ENCODE data around the gene NAA38.

Gene NAA38

DNA sequence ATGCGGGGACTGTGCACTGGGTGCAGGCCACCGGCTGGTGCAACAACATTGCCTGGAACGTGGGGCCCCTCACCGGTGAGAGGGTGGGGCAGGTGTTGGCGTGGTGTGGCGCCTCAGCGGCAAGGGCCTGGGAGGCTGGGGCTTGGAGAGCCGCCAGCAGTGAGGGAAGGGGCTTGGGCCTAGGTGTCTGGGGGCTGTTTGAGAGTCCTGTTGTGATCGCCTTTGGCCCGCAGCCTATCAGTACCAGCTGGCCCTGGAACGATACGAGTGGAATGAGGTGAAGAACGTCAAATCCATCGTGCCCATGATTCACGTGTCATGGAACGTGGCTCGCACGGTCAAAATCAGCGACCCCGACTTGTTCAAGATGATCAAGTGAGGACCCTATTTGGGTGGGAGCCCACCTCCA, 5.1 kb downstream of the NAA38 start:
- FAIRE-seq: no peak

DNA sequence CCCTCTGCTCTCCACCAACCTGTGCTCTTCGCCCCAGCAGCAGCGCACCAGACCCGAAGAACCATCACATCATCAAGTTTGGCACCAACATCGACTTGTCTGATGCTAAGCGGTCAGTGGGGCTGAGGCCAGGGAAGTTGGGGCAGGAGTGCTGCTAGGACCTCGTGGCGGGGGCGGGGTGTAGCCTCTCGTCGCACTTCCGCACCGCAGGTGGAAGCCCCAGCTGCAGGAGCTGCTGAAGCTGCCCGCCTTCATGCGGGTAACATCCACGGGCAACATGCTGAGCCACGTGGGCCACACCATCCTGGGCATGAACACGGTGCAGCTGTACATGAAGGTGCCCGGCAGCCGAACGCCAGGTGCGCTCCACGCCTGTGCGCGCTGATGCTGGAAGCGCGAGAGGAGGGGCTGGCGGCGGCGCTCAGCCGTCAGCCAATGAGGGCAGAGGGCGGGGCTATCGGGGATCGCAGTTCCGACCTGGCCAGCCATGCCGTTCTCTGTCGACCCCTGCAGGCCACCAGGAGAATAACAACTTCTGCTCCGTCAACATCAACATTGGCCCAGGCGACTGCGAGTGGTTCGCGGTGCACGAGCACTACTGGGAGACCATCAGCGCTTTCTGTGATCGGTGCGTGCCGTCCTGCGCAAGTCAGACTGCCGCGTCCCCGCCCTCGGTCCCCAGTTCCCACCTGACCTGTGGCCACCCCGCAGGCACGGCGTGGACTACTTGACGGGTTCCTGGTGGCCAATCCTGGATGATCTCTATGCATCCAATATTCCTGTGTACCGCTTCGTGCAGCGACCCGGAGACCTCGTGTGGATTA, 5.7 kb downstream of the NAA38 start:
- FAIRE-seq: peak; percentile 87

DNA sequence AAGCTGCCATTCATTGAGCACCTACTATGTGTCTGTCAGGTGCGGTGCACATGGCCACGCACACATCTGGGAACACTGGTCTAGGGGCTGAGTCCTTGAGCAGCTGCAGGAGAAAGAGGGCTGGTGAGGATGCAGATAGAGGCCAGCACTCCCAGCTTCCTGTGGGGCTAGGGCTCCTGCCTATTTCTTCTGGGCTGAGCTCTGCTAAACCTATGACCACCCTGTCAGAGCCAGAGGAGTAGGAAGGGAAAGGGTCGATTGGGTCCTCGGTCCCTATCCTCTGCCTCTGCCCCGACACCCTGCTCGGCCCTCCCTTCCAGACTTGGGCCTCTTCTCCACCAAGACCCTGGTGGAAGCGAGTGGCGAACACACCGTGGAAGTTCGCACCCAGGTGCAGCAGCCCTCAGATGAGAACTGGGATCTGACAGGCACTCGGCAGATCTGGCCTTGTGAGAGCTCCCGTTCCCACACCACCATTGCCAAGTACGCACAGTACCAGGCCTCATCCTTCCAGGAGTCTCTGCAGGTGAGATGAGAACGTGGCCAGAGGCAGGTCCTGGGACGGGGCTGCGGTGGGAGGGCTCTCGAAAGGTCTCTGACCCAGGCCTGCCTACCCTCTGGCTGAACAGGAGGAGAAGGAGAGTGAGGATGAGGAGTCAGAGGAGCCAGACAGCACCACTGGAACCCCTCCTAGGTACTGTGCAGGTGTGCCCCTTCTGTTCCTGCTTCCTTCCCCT, 6.5 kb downstream of the NAA38 start:
- FAIRE-seq: no peak

DNA sequence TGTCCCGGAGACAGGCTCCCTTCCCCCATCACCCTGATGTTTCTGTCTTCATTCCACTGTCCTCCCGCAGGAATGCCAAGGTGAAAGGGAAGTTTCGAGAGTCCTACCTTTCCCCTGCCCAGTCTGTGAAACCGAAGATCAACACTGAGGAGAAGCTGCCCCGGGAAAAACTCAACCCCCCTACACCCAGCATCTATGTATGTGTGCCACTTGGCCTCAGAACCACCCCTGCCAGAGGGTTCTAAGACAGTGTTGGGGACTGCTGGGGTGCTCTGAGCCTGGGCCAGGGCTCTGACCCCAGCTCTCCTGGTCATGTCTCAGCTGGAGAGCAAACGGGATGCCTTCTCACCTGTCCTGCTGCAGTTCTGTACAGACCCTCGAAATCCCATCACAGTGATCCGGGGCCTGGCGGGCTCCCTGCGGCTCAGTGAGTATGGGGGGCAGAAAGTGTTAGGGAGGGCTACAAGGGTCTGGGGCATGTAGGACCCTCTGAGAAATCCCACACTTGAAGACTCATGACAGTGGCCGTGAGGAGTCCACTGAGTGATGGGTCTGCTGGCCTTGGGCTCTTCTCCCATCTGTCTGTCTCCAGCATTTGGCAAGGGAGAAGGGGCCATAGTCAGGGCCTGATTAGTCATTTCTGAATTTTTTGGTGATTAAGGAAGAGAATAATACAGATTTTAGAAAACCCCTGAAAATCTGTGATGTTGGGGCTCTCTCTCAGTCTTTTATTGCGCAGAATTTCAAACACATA, 7.4 kb downstream of the NAA38 start:
- FAIRE-seq: no peak

DNA sequence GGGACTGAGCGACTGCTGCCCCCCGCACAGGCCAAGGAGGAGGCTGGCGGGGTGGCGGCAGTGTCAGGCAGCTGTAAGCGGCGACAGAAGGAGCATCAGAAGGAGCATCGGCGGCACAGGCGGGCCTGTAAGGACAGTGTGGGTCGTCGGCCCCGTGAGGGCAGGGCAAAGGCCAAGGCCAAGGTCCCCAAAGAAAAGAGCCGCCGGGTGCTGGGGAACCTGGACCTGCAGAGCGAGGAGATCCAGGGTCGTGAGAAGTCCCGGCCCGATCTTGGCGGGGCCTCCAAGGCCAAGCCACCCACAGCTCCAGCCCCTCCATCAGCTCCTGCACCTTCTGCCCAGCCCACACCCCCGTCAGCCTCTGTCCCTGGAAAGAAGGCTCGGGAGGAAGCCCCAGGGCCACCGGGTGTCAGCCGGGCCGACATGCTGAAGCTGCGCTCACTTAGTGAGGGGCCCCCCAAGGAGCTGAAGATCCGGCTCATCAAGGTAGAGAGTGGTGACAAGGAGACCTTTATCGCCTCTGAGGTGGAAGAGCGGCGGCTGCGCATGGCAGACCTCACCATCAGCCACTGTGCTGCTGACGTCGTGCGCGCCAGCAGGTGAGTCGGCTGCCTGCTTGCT, 8.1 kb downstream of the NAA38 start:
- no peak for FAIRE-seq

DNA sequence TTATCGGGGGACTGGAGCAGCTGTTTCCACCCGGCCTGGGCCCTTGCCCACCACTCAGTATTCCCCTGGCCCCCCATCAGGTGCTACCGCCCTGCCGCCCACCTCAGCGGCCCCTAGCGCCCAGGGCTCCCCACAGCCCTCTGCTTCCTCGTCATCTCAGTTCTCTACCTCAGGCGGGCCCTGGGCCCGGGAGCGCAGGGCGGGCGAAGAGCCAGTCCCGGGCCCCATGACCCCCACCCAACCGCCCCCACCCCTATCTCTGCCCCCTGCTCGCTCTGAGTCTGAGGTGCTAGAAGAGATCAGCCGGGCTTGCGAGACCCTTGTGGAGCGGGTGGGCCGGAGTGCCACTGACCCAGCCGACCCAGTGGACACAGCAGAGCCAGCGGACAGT, 8.6 kb downstream of the NAA38 start:
- FAIRE-seq: no peak

DNA sequence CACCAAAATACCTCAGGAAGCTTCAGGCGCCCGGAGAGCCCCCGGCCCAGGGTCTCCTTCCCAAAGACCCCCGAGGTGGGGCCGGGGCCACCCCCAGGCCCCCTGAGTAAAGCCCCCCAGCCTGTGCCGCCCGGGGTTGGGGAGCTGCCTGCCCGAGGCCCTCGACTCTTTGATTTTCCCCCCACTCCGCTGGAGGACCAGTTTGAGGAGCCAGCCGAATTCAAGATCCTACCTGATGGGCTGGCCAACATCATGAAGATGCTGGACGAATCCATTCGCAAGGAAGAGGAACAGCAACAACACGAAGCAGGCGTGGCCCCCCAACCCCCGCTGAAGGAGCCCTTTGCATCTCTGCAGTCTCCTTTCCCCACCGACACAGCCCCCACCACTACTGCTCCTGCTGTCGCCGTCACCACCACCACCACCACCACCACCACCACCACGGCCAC, 9.2 kb downstream of the NAA38 start:
- no peak for FAIRE-seq

DNA sequence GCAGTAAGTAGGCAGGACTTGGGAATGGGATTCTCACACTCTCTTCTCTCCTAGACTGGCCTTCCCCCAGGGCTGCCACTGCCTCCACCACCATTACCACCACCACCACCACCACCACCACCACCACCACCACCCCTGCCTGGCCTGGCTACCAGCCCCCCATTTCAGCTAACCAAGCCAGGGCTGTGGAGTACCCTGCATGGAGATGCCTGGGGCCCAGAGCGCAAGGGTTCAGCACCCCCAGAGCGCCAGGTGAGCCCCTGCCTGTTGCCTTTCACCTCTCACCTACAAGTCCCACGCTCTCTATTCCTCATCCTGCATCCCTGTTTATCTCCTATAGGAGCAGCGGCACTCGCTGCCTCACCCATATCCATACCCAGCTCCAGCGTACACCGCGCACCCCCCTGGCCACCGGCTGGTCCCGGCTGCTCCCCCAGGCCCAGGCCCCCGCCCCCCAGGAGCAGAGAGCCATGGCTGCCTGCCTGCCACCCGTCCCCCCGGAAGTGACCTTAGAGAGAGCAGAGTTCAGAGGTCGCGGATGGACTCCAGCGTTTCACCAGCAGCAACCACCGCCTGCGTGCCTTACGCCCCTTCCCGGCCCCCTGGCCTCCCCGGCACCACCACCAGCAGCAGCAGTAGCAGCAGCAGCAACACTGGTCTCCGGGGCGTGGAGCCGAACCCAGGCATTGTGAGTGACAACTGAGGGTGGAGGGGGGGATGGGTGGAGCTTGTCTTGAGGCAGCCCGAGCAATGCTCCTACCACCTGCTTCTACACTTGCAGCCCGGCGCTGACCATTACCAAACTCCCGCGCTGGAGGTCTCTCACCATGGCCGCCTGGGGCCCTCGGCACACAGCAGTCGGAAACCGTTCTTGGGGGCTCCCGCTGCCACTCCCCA, 10.3 kb downstream of the NAA38 start:
- no peak for FAIRE-seq

DNA sequence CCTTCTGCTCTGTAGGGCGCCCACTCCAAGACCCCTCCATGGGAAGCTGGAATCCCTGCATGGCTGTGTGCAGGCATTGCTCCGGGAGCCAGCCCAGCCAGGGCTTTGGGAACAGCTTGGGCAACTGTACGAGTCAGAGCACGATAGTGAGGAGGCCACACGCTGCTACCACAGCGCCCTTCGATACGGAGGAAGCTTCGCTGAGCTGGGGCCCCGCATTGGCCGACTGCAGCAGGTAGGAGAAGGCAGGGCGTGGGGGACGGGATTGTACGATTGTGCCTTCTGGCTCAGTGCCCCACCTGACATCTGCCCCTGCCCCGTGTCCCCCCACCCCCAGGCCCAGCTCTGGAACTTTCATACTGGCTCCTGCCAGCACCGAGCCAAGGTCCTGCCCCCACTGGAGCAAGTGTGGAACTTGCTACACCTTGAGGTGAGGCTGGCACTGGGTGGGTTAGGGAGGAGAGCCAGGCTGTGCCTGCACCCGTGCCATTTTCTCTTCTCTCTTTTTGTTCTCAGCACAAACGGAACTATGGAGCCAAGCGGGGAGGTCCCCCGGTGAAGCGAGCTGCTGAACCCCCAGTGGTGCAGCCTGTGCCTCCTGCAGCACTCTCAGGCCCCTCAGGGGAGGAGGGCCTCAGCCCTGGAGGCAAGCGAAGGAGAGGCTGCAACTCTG, 11.2 kb downstream of the NAA38 start:
- FAIRE-seq: no peak

DNA sequence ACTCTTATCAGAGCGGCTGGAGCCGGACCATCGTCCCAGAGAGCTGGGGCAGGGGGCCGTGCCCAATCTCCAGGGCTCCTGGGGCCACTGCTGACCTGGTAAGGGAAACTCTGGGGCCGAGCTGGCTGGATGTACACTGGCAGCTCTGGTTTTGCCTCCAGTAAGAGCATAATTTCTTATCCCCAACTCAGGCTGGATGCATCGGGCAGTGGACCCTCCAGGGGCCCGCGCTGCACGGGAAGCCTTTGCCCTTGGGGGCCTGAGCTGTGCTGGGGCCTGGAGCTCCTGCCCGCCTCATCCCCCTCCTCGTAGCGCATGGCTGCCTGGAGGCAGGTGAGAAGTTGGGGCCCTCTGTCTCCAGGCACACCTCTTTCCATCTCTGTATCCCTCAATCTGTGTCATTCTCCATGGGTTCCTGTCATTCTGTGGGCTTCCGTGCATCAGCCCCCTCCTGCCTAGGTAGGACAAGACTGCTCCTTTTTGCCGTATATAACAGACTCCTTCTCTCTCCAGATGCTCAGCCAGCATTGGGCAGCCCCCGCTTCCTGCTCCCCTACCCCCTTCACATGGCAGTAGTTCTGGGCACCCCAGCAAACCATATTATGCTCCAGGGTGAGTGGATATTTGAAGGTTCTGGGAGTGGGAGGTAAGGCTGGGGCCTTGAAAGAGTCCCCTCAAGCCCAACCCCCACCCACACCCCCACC, 11.8 kb downstream of the NAA38 start:
- FAIRE-seq: no peak

DNA sequence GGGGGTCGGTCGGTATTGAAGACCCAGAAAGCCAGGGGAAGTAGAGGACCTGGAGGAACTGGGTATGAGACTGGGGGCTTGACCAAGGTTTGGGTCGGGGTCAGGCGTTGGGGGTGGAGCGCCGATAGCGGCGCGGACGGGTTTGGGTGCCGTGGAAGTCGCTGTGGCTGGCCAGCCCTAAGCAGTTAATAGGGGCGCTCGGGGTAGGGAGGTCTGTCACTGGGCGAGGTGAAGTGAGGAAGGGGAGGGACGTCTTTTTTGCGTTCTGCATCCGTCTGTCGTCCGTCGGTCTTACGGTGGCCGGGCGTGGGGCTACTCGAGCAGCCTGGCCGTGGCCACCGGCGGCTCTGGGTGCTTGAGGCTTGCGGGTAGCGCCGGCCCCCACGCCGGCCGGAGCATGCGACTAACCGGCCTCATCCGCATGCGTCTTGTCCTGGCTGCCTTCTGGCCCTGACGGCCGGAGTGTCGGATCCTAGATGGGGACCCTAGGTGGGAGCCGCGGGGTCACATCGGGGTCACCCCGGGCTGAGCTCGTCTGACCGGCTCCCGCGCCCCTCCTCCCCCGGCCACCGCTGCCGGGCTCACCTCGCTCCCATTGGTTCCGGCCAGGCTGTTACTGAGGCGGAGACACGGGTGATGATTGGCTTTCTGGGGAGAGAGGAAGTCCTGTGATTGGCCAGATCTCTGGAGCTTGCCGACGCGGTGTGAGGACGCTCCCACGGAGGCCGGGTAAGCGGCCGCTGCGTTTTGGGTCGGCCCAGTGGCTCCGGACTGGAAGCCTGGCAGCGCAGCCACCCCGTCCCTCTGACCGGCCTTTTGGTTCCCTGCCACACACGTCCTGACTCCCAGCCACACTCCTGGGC, 12.8 kb downstream of the NAA38 start:
- FAIRE-seq: peak; percentile 88

DNA sequence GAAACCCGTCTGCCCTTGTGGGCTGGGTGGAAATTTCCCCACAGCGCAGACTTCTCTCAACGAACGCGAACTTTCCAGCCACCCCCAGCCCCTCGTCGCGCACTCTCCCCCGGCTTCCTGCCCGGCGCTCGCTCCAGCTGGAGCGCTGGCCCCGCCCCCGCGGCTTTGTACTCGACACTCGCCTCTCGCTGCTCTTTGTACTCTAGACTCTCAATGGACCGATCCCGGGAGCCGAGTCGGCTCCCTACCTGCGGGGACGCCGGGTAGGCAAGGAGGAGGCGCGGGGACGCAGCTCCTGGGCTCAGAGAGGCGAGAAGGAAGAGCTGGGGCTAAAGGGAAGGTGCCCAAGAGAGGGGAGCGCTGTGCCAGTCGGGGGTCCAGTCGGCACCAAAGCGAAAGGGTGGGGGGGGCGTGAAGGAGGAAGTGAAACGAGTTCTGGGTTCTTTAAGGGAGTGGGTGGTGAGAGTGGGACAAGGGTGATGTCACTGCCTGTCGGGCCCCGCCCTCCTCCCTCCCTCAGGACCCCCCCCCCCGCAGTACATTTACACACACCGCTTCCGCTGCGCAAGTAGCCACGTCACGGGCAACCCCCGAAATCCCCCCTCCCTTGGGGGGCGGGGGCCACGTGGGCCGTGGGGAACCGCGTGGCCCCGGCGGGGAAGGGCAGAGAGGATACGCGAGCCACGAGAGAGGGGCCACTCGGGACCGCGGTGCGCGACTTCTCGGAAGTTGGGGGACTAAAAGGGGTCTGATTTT, 13.6 kb downstream of the NAA38 start:
- no peak for FAIRE-seq

DNA sequence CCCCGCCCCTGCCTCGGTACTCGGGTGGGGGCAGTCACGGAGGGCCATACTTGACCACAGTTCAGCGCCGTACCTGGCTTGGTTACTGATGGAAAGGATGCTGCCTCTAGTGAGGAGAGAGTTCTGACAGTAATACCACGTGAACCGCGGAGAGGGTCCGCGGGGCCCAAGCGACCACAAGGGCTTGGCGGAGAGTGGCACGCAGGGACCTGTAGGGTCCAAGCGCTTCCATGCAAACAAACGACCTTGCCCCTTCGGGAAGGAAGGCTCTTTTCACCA, 14.2 kb downstream of the NAA38 start:
- FAIRE-seq: no peak

DNA sequence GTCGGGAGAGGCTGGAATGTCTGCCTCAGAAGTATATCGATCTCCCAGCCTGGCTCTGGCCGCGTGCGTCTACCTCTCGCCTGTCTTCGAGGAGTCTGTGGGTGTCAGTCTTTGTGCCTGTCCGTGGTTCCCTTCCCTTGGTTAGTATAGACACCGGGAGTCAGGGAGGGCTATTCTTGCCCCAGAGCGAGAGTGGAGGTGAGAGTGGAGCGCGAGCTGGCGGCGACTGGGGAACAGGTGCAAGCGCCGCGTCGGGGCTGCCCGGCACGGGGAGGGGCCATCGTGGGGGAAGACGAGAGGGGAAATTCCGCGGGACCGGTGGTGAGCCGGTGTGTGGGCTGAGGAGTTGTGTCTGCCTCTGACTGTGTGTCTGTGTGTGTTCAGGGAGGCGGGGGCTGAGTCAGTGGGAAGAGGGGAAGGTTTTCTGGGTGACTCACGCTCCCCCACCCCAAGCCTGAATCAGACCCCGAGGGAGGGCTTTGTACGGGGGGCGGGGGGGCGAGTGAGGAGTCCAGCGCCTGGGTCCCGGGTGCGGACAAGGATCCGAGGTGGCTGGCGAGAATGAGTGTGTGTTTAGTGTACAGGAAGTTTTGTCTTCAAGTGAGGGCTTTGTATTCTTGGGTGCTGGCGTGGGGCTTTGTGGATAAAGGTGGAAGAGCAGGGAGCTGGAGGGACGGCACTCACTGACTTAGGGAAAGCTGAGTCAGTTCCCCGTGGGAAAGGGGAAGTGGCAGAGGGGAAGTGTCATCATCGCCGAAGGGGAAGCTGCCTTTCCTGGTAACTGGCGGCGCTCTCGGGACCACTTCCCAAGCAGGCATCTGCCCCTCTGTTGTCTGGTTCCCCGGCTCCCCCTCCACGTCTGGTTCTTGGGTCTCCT, 14.7 kb downstream of the NAA38 start:
- no peak for FAIRE-seq

DNA sequence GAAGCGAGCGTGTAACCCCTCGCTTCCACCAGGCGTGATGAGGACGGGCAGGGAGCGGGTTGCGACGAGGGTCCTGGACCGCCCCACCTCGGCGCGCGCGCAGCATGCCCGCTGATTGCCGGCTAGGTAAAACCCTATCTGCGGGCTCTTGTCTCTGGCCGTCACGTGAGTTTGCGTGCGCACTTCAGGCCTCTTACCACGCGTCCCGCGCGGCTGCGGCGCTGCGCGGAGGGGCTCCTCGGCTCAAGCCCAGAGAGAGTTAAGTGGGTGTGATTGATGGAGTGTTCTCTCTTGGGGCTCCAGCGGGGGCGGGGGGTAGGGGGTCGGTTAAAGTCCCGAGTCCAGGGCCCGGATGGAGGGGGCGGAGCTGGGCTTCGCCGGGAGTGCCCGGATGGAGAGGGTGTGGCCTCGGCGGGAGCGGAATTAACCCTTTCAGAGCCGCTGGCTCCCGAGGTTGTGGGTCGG, 15.4 kb downstream of the NAA38 start:
- no peak for FAIRE-seq

DNA sequence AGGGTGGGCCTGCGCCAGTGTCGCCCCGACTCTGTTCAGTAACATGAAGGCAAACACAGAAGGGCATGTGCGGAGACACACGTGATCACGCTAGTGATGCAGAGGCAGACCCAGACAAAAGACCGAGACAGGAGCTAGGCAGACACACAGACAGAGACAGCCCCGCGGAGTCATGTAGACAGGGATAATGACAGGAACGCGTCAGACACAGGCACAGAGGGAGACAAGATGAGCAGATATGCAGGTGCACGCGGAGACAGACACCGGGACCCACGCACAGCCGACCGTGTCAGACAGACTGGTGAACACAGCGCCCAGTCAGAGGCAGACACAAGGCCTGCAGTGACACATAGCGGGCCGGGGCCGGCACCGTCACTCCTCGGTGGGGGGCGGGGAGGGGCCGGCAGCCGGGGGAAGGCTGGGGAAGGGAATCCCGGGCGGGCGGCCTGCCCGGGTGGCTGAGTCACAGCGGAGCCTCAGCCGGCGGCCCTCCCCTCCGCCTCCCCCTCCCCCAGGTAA, 15.9 kb downstream of the NAA38 start:
- no peak for FAIRE-seq

DNA sequence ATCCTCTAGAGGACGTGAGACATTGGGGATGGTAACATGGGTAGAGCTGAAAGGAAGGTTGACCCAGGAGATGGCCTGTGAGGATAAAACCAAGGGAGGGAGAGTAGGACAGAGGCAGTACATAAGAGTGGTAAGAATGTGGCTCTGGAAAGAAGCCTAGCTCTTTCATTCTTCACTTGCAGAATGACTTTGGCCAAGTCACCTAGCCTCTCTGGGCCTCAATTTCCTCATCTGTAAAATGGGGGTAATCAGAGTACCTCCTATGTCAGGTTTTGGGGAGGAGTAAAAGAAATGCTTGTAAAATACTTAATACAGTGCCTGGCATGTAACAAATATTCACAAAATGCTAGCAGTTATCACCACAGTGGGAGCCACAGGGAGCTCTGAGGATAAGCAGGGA, 16.5 kb downstream of the NAA38 start:
- no peak for FAIRE-seq

DNA sequence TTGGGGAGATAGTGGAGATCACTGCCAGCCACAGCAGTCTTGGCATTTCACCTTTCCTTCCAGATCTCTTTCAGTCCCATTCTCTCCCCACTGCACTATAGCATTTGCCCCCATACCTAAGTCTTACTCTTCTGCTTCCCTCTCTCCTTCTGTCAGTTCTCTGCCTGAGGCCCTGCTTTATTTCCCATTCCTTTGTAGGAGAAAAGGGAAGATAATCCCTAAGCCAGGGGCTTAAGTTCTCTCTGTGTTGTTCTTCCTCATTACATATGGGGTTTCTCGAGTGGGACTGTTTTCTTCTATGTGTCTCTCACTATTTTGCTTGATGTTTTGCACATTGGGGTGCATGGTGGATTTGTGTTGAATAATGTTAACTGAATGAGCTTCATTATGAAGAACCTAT, 16.9 kb downstream of the NAA38 start:
- FAIRE-seq: no peak
